ENCODE results near the gene SEMA5A. TPM values are rescaled to one million over a fixed set of nuclear protein-coding genes. Genes with fewer than 3 reads are reported as not detected.

The SEMA5A gene
- total RNA-seq, 1 experiment from 2014 or later = 9.3 TPM

DNA sequence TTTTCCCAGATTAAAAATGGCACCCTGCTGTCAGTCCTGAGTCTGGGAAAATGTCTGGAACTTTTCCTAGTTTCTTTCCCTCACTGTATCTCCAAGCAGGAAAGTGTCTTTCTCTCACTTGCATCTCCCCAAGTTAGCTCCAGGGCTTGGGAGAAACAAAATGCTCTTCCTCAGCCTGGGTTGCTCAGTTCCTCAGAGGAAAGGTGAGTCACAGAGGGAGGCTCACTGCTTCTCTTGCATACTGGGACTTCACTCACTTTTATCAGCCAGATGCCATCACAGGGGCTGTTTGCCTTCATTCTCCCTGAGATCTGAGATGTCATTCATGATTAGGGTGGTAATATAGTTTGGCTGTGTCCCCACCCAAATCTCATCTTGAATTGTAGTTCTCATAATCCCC, 519.9 kb downstream of the SEMA5A start:
- Mint-ChIP-seq H3K4me1 (no peaks in the 10 kb centered on the region), H3K9me3 (peaks cover 66% of the 10 kb centered on the region), H3K36me3 (peaks cover 32% of the 10 kb centered on the region), H3K4me3 (no peak overlapping the region), H3K27ac (no peak overlapping the region), H3K27me3 (ENCODE audit: low read depth) (peaks cover 4% of the 10 kb centered on the region; the same call in 1 of the 2 replicates)
- TF ChIP-seq ZNF671 (CRISPR knock-in tag; IDR thresholded peaks at IDR 0.05) = no peak
- no peak for TF ChIP-seq SMAD3 (CRISPR knock-in tag; IDR thresholded peaks at IDR 0.05; ENCODE audit: borderline replicate concordance)
- TF ChIP-seq ZNF138 (CRISPR knock-in tag; conservative IDR thresholded peaks at IDR 0.05) = no peak
- no peak for TF ChIP-seq FOXJ3 (CRISPR knock-in tag; IDR thresholded peaks at IDR 0.05; ENCODE audit: borderline replicate concordance)
- TF ChIP-seq, protein P1, sequence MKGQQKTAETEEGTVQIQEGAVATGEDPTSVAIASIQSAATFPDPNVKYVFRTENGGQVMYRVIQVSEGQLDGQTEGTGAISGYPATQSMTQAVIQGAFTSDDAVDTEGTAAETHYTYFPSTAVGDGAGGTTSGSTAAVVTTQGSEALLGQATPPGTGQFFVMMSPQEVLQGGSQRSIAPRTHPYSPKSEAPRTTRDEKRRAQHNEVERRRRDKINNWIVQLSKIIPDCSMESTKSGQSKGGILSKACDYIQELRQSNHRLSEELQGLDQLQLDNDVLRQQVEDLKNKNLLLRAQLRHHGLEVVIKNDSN (CRISPR knock-in tag; IDR thresholded peaks at IDR 0.05) = no peak
- no peak for TF ChIP-seq FOXK1 (CRISPR knock-in tag; IDR thresholded peaks at IDR 0.05)
- TF ChIP-seq, protein P2, sequence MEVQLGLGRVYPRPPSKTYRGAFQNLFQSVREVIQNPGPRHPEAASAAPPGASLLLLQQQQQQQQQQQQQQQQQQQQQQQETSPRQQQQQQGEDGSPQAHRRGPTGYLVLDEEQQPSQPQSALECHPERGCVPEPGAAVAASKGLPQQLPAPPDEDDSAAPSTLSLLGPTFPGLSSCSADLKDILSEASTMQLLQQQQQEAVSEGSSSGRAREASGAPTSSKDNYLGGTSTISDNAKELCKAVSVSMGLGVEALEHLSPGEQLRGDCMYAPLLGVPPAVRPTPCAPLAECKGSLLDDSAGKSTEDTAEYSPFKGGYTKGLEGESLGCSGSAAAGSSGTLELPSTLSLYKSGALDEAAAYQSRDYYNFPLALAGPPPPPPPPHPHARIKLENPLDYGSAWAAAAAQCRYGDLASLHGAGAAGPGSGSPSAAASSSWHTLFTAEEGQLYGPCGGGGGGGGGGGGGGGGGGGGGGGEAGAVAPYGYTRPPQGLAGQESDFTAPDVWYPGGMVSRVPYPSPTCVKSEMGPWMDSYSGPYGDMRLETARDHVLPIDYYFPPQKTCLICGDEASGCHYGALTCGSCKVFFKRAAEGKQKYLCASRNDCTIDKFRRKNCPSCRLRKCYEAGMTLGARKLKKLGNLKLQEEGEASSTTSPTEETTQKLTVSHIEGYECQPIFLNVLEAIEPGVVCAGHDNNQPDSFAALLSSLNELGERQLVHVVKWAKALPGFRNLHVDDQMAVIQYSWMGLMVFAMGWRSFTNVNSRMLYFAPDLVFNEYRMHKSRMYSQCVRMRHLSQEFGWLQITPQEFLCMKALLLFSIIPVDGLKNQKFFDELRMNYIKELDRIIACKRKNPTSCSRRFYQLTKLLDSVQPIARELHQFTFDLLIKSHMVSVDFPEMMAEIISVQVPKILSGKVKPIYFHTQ (CRISPR knock-in tag; IDR thresholded peaks at IDR 0.05) = no peak
- no peak for TF ChIP-seq ATF2 (CRISPR knock-in tag; IDR thresholded peaks at IDR 0.05; ENCODE audit: borderline replicate concordance, low read depth)
- TF ChIP-seq, protein P3, sequence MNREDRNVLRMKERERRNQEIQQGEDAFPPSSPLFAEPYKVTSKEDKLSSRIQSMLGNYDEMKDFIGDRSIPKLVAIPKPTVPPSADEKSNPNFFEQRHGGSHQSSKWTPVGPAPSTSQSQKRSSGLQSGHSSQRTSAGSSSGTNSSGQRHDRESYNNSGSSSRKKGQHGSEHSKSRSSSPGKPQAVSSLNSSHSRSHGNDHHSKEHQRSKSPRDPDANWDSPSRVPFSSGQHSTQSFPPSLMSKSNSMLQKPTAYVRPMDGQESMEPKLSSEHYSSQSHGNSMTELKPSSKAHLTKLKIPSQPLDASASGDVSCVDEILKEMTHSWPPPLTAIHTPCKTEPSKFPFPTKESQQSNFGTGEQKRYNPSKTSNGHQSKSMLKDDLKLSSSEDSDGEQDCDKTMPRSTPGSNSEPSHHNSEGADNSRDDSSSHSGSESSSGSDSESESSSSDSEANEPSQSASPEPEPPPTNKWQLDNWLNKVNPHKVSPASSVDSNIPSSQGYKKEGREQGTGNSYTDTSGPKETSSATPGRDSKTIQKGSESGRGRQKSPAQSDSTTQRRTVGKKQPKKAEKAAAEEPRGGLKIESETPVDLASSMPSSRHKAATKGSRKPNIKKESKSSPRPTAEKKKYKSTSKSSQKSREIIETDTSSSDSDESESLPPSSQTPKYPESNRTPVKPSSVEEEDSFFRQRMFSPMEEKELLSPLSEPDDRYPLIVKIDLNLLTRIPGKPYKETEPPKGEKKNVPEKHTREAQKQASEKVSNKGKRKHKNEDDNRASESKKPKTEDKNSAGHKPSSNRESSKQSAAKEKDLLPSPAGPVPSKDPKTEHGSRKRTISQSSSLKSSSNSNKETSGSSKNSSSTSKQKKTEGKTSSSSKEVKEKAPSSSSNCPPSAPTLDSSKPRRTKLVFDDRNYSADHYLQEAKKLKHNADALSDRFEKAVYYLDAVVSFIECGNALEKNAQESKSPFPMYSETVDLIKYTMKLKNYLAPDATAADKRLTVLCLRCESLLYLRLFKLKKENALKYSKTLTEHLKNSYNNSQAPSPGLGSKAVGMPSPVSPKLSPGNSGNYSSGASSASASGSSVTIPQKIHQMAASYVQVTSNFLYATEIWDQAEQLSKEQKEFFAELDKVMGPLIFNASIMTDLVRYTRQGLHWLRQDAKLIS (CRISPR knock-in tag; IDR thresholded peaks at IDR 0.05; ENCODE audit: borderline replicate concordance) = no peak
- TF ChIP-seq, protein P4, sequence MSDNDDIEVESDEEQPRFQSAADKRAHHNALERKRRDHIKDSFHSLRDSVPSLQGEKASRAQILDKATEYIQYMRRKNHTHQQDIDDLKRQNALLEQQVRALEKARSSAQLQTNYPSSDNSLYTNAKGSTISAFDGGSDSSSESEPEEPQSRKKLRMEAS (CRISPR knock-in tag; IDR thresholded peaks at IDR 0.05) = no peak
- no peak for TF ChIP-seq SOX15 (CRISPR knock-in tag; IDR thresholded peaks at IDR 0.05)
- no peak for TF ChIP-seq PREB (CRISPR knock-in tag; IDR thresholded peaks at IDR 0.05; ENCODE audit: borderline replicate concordance)
- TF ChIP-seq USF2 (CRISPR knock-in tag; IDR thresholded peaks at IDR 0.05) = no peak
- no peak for TF ChIP-seq ZNF512 (CRISPR knock-in tag; IDR thresholded peaks at IDR 0.05; ENCODE audit: borderline replicate concordance)
- TF ChIP-seq RORB (CRISPR knock-in tag; IDR thresholded peaks at IDR 0.05) = no peak
- TF ChIP-seq ZNF219 (CRISPR knock-in tag; IDR thresholded peaks at IDR 0.05; ENCODE audit: borderline replicate concordance) = no peak
- TF ChIP-seq ZNF121 (CRISPR knock-in tag; IDR thresholded peaks at IDR 0.05) = no peak
- ATAC-seq (no peak), DNase-seq (ENCODE audit: low spot score) (no peak)
- POLR2A ChIA-PET = no interaction called here
- CTCF ChIA-PET = no interaction called here

All from WTC11 (cell line).